ENCODE measurements around the gene WNK2. TPM values are rescaled to one million over a fixed set of nuclear protein-coding genes. Genes with fewer than 3 reads are reported as not detected.
A peak's percentile ranks its signal among the peaks of the same experiment; 100 is the strongest.

WNK2 gene
- total and polyA plus RNA-seq, 9 donors: 7.4 to 20.7 (median 14.9) TPM

GRCh38 chr9:93185266-93186214 lies 1.6 kb downstream of the WNK2 start:
- WGBS (ENCODE audit: insufficient coverage): 52% methylated on average over 60 of the region's 61 CpGs
- Histone ChIP-seq H3K27ac (ENCODE audit: low read length) (peak overlapping the region; percentile 53), H3K27me3 (ENCODE audit: control insufficient read depth, insufficient read depth, low read length) (peaks cover 35% of the 10 kb centered on the region), H3K4me1 (ENCODE audit: control insufficient read depth, insufficient read depth, low read length) (peaks cover 33% of the 10 kb centered on the region), H3K9me3 (replicated peaks; ENCODE audit: control insufficient read depth, low read depth, low read length) (no peaks in the 10 kb centered on the region), H3K4me3 (ENCODE audit: low read length) (no peak overlapping the region), H3K36me3 (ENCODE audit: control insufficient read depth, insufficient read depth, low read length) (no peaks in the 10 kb centered on the region)
- DNase-seq: no peak

- 66% methylated on average over 6 of the region's 16 CpGs for WGBS (ENCODE audit: insufficient coverage)
- H3K4me1 ChIP-seq (ENCODE audit: control insufficient read depth, insufficient read depth, low read length): peaks cover 33% of the 10 kb centered on the region
- no peak overlapping the region for H3K4me3 ChIP-seq (ENCODE audit: low read length)
- peaks cover 34% of the 10 kb centered on the region for H3K27me3 ChIP-seq (ENCODE audit: control insufficient read depth, insufficient read depth, low read length)
- no peak for DNase-seq
- H3K36me3 ChIP-seq (ENCODE audit: control insufficient read depth, insufficient read depth, low read length): no peaks in the 10 kb centered on the region
- H3K27ac ChIP-seq (ENCODE audit: low read length): no peak overlapping the region
- no peaks in the 10 kb centered on the region for H3K9me3 ChIP-seq (replicated peaks; ENCODE audit: control insufficient read depth, low read depth, low read length)
Observed at GRCh38 chr9:93186215-93186945, 2.4 kb downstream of the WNK2 start.

GRCh38 chr9:93187047-93187446 lies 3.1 kb downstream of the WNK2 start:
- no peak for DNase-seq
- H3K27me3 ChIP-seq (ENCODE audit: control insufficient read depth, insufficient read depth, low read length): peaks cover 32% of the 10 kb centered on the region
- no peak overlapping the region for H3K4me3 ChIP-seq (ENCODE audit: low read length)
- no peaks in the 10 kb centered on the region for H3K9me3 ChIP-seq (replicated peaks; ENCODE audit: control insufficient read depth, low read depth, low read length)
- 63% methylated on average over 8 of the region's 9 CpGs for WGBS (ENCODE audit: insufficient coverage)
- H3K36me3 ChIP-seq (ENCODE audit: control insufficient read depth, insufficient read depth, low read length): no peaks in the 10 kb centered on the region
- no peak overlapping the region for H3K27ac ChIP-seq (ENCODE audit: low read length)
- peaks cover 33% of the 10 kb centered on the region for H3K4me1 ChIP-seq (ENCODE audit: control insufficient read depth, insufficient read depth, low read length)

GRCh38 chr9:93187574-93187973 lies 3.6 kb downstream of the WNK2 start:
- peaks cover 26% of the 10 kb centered on the region for H3K27me3 ChIP-seq (ENCODE audit: control insufficient read depth, insufficient read depth, low read length)
- peaks cover 36% of the 10 kb centered on the region for H3K4me1 ChIP-seq (ENCODE audit: control insufficient read depth, insufficient read depth, low read length)
- H3K9me3 ChIP-seq (replicated peaks; ENCODE audit: control insufficient read depth, low read depth, low read length): no peaks in the 10 kb centered on the region
- 63% methylated on average over 5 of the region's 5 CpGs for WGBS (ENCODE audit: insufficient coverage)
- H3K36me3 ChIP-seq (ENCODE audit: control insufficient read depth, insufficient read depth, low read length): no peaks in the 10 kb centered on the region
- H3K27ac ChIP-seq (ENCODE audit: low read length): no peak overlapping the region
- H3K4me3 ChIP-seq (ENCODE audit: low read length): no peak overlapping the region
- no peak for DNase-seq

GRCh38 chr9:93188426-93189368 lies 4.8 kb downstream of the WNK2 start:
- 78% methylated on average over 11 of the region's 14 CpGs for WGBS (ENCODE audit: insufficient coverage)
- Histone ChIP-seq H3K9me3 (replicated peaks; ENCODE audit: control insufficient read depth, low read depth, low read length) (no peaks in the 10 kb centered on the region), H3K27ac (ENCODE audit: low read length) (no peak overlapping the region), H3K27me3 (ENCODE audit: control insufficient read depth, insufficient read depth, low read length) (peaks cover 16% of the 10 kb centered on the region), H3K36me3 (ENCODE audit: control insufficient read depth, insufficient read depth, low read length) (no peaks in the 10 kb centered on the region), H3K4me3 (ENCODE audit: low read length) (no peak overlapping the region), H3K4me1 (ENCODE audit: control insufficient read depth, insufficient read depth, low read length) (peaks cover 40% of the 10 kb centered on the region)
- DNase-seq: no peak

GRCh38 chr9:93189369-93190132 lies 5.6 kb downstream of the WNK2 start:
- H3K27ac ChIP-seq (ENCODE audit: low read length): no peak overlapping the region
- no peaks in the 10 kb centered on the region for H3K9me3 ChIP-seq (replicated peaks; ENCODE audit: control insufficient read depth, low read depth, low read length)
- 90% methylated on average over 17 of the region's 21 CpGs for WGBS (ENCODE audit: insufficient coverage)
- H3K27me3 ChIP-seq (ENCODE audit: control insufficient read depth, insufficient read depth, low read length): peaks cover 11% of the 10 kb centered on the region
- no peak overlapping the region for H3K4me3 ChIP-seq (ENCODE audit: low read length)
- no peak for DNase-seq
- H3K4me1 ChIP-seq (ENCODE audit: control insufficient read depth, insufficient read depth, low read length): peaks cover 39% of the 10 kb centered on the region
- no peaks in the 10 kb centered on the region for H3K36me3 ChIP-seq (ENCODE audit: control insufficient read depth, insufficient read depth, low read length)

- no peak overlapping the region for H3K27ac ChIP-seq (ENCODE audit: low read length)
- H3K4me1 ChIP-seq (ENCODE audit: control insufficient read depth, insufficient read depth, low read length): peaks cover 39% of the 10 kb centered on the region
- WGBS (ENCODE audit: insufficient coverage): 95% methylated on average over 12 of the region's 12 CpGs
- no peak for DNase-seq
- H3K36me3 ChIP-seq (ENCODE audit: control insufficient read depth, insufficient read depth, low read length): no peaks in the 10 kb centered on the region
- no peak overlapping the region for H3K4me3 ChIP-seq (ENCODE audit: low read length)
- H3K9me3 ChIP-seq (replicated peaks; ENCODE audit: control insufficient read depth, low read depth, low read length): no peaks in the 10 kb centered on the region
- H3K27me3 ChIP-seq (ENCODE audit: control insufficient read depth, insufficient read depth, low read length): peaks cover 10% of the 10 kb centered on the region
Observed at GRCh38 chr9:93190133-93190525, 6.2 kb downstream of the WNK2 start.

GRCh38 chr9:93190656-93191353 lies 6.9 kb downstream of the WNK2 start:
- peaks cover 32% of the 10 kb centered on the region for H3K4me1 ChIP-seq (ENCODE audit: control insufficient read depth, insufficient read depth, low read length)
- no peak for DNase-seq
- no peaks in the 10 kb centered on the region for H3K9me3 ChIP-seq (replicated peaks; ENCODE audit: control insufficient read depth, low read depth, low read length)
- no peak overlapping the region for H3K4me3 ChIP-seq (ENCODE audit: low read length)
- no peak overlapping the region for H3K27ac ChIP-seq (ENCODE audit: low read length)
- H3K27me3 ChIP-seq (ENCODE audit: control insufficient read depth, insufficient read depth, low read length): peaks cover 6% of the 10 kb centered on the region
- no peaks in the 10 kb centered on the region for H3K36me3 ChIP-seq (ENCODE audit: control insufficient read depth, insufficient read depth, low read length)
- 90% methylated on average over 14 of the region's 17 CpGs for WGBS (ENCODE audit: insufficient coverage)

- H3K4me3 ChIP-seq (ENCODE audit: low read length): no peak overlapping the region
- 86% methylated on average over 3 of the region's 5 CpGs for WGBS (ENCODE audit: insufficient coverage)
- peaks cover 1% of the 10 kb centered on the region for H3K9me3 ChIP-seq (replicated peaks; ENCODE audit: control insufficient read depth, low read depth, low read length)
- DNase-seq: no peak
- peaks cover 27% of the 10 kb centered on the region for H3K4me1 ChIP-seq (ENCODE audit: control insufficient read depth, insufficient read depth, low read length)
- no peak overlapping the region for H3K27ac ChIP-seq (ENCODE audit: low read length)
- H3K27me3 ChIP-seq (ENCODE audit: control insufficient read depth, insufficient read depth, low read length): peaks cover 6% of the 10 kb centered on the region
- no peaks in the 10 kb centered on the region for H3K36me3 ChIP-seq (ENCODE audit: control insufficient read depth, insufficient read depth, low read length)
Observed at GRCh38 chr9:93191354-93191660, 7.4 kb downstream of the WNK2 start.
